ENCODE data around the gene RBL2. TPM values are rescaled to one million over a fixed set of nuclear protein-coding genes. Genes with fewer than 3 reads are reported as not detected.

Gene RBL2
- total and polyA plus RNA-seq, 2 of the 8 experiments (the other 6 are each of a cell fraction or from before 2014, with no cell fraction given): 13.9 to 22.1 TPM

DNA sequence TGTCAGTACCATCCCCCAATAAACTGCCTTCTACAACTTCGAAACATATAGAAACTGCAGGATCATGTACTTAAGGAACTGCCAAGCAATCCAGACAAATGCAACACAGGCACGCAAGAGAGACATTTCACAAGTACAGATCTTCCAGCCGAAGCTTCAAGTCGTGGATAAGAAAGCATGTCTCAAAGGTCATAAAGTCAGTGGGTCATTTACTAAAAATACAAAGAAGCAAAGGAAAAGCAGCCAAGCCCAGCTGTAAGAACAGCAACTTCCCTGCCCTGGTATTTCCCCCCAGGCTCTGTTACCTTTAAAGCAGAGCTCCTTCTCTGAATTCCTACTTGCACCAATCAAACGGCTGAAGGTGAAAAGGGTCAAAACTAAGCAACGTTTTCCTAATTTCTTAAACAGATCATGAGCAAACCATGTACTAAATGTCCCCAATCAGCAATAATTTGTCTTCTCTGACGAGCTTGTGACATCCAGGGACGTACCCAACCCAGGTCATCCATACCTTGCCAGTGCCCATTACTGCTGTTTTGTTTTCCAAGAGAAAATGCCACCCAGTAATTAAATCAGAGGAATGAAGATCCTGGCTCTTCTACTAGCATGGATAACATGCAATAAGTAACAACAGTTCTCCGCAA is 67.1 kb downstream of the RBL2 start:
- Histone ChIP-seq H2BK5ac (ENCODE audit: low read depth, low read length) (no peak overlapping the region), H3K79me2 (ENCODE audit: control insufficient read depth in 1 of 2, insufficient read depth in 2 of 2, low read length in 2 of 2) (peaks cover 0 to 19% of the 10 kb centered on the region in 2 experiments; a peak in 2 of 4 replicates), H3K9ac (replicated peaks in 1 of 4; ENCODE audit: extremely low read depth in 1 of 4, low read depth in 3 of 4, low read length in 3 of 4) (no peak overlapping the region), H2BK12ac (ENCODE audit: low read depth, low read length) (no peak overlapping the region), H3K9me3 (ENCODE audit: insufficient read depth in 2 of 2, low read depth in 1 of 2, low read length in 1 of 2) (no peaks in the 10 kb centered on the region), H3K14ac (ENCODE audit: insufficient read length) (no peak overlapping the region), H3K56ac (replicated peaks; ENCODE audit: insufficient read length, low read depth, low read length) (no peak overlapping the region), H3K23me2 (ENCODE audit: low read depth, low read length) (peaks cover 6% of the 10 kb centered on the region), H3K18ac (ENCODE audit: extremely low read depth, low read length) (no peak overlapping the region), H3K23ac (ENCODE audit: insufficient read length) (no peak overlapping the region), H3K27ac (ENCODE audit: low read depth, low read length) (no peak overlapping the region), H4K5ac (ENCODE audit: insufficient read length, low read depth, low read length) (no peak overlapping the region), H3K4me3 (ENCODE audit: extremely low read depth in 1 of 4, insufficient read depth in 2 of 4, low read depth in 3 of 4, low read length in 4 of 4) (peak overlapping the region in 2 of 4 experiments; percentile 1 to 94; a peak in 3 of 8 replicates), H3K4me2 (ENCODE audit: insufficient read depth in 1 of 2, low read depth in 2 of 2, low read length in 2 of 2) (peak overlapping the region; percentile 81 to 90; a peak in 2 of 4 replicates), H2BK20ac (ENCODE audit: low read length) (no peak overlapping the region), H4K8ac (ENCODE audit: extremely low read depth, insufficient read depth, low read length) (no peak overlapping the region), H2BK15ac (ENCODE audit: low read length) (no peak overlapping the region), H4K20me1 (replicated peaks in 1 of 2; ENCODE audit: control insufficient read depth in 1 of 2, insufficient read depth in 2 of 2, low read length in 2 of 2) (peaks cover 0 to 7% of the 10 kb centered on the region in 2 experiments), H2AK5ac (ENCODE audit: low read depth, low read length) (no peak overlapping the region), H3K4ac (replicated peaks; ENCODE audit: insufficient read length, low read depth, low read length) (no peak overlapping the region), H4K91ac (replicated peaks; ENCODE audit: insufficient read length, low read length) (no peak overlapping the region), H3K36me3 (ENCODE audit: control insufficient read depth in 2 of 4, insufficient read depth in 4 of 4, low read length in 3 of 4) (peaks cover 0 to 20% (median 3%) of the 10 kb centered on the region in 4 experiments; a peak in 4 of 8 replicates), H3K4me1 (replicated peaks in 1 of 4; ENCODE audit: control insufficient read depth in 3 of 4, insufficient read depth in 4 of 4, low read length in 3 of 4) (peaks cover 0 to 14% (median 6%) of the 10 kb centered on the region in 4 experiments; a peak in 6 of 7 replicates), H3K27me3 (replicated peaks in 1 of 4; ENCODE audit: control insufficient read depth in 3 of 4, extremely low read depth in 1 of 4, insufficient read depth in 3 of 4, low read length in 3 of 4) (no peaks in the 10 kb centered on the region), H2AFZ (ENCODE audit: low read length) (no peak overlapping the region), H2BK120ac (replicated peaks; ENCODE audit: low read depth, low read length) (no peak overlapping the region), H3K79me1 (ENCODE audit: low read depth, low read length) (no peaks in the 10 kb centered on the region; the same call in 1 of the 2 replicates)
- FAIRE-seq (no peak), DNase-seq (ENCODE audit: low read depth in 1 of 2, low spot score in 2 of 2) (no peak)
- 76% methylated on average over 9 of the region's 9 CpGs; no CpG with 5 or more reads in 1 of the 2 experiments for WGBS, 2 experiments (ENCODE audit: extremely low coverage in 1 of 2, insufficient coverage in 1 of 2, insufficient read length in 1 of 2, insufficient replicate concordance in 2 of 2, low coverage in 1 of 2, low lambda C conversion rate in 2 of 2, missing lambda C conversion rate in 1 of 2)
- POLR2A ChIA-PET (ENCODE audit: partially characterized antibody): interaction anchor here (0.8 to 0.9 kb wide), 2 partner anchors 11 to 32 kb away, joined by 3 read pairs; no protein-coding TSS in a partner anchor
- TF ChIP-seq CTBP2 (IDR thresholded peaks at IDR 0.05; ENCODE audit: borderline replicate concordance, insufficient read depth, insufficient read length, low read length): no peak
- no peak for TF ChIP-seq TAF7 (optimal IDR thresholded peaks at IDR 0.05; ENCODE audit: borderline replicate concordance, low read depth, low read length)
- no peak for TF ChIP-seq POU5F1 (IDR thresholded peaks at IDR 0.05; ENCODE audit: low read depth, low read length)
- TF ChIP-seq NRF1 (IDR thresholded peaks at IDR 0.05; ENCODE audit: low read depth, low read length): no peak
- no peak for TF ChIP-seq SP4 (IDR thresholded peaks at IDR 0.05; ENCODE audit: low read length)
- no peak for TF ChIP-seq ZNF274 (IDR thresholded peaks at IDR 0.05; ENCODE audit: borderline replicate concordance, extremely low read depth, low read length)
- TF ChIP-seq BRCA1 (IDR thresholded peaks at IDR 0.05; ENCODE audit: low read depth, low read length): no peak
- TF ChIP-seq RAD21 (IDR thresholded peaks at IDR 0.05 in 1 of 2, conservative IDR thresholded peaks at IDR 0.05 in 1 of 2; ENCODE audit: low read depth in 2 of 2, low read length in 2 of 2): no peak
- CTCF ChIA-PET (ENCODE audit: partially characterized antibody): no interaction called here
